ENCODE measurements around the gene SHPK.

SHPK gene, protein sequence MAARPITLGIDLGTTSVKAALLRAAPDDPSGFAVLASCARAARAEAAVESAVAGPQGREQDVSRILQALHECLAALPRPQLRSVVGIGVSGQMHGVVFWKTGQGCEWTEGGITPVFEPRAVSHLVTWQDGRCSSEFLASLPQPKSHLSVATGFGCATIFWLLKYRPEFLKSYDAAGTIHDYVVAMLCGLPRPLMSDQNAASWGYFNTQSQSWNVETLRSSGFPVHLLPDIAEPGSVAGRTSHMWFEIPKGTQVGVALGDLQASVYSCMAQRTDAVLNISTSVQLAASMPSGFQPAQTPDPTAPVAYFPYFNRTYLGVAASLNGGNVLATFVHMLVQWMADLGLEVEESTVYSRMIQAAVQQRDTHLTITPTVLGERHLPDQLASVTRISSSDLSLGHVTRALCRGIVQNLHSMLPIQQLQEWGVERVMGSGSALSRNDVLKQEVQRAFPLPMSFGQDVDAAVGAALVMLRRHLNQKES

DNA sequence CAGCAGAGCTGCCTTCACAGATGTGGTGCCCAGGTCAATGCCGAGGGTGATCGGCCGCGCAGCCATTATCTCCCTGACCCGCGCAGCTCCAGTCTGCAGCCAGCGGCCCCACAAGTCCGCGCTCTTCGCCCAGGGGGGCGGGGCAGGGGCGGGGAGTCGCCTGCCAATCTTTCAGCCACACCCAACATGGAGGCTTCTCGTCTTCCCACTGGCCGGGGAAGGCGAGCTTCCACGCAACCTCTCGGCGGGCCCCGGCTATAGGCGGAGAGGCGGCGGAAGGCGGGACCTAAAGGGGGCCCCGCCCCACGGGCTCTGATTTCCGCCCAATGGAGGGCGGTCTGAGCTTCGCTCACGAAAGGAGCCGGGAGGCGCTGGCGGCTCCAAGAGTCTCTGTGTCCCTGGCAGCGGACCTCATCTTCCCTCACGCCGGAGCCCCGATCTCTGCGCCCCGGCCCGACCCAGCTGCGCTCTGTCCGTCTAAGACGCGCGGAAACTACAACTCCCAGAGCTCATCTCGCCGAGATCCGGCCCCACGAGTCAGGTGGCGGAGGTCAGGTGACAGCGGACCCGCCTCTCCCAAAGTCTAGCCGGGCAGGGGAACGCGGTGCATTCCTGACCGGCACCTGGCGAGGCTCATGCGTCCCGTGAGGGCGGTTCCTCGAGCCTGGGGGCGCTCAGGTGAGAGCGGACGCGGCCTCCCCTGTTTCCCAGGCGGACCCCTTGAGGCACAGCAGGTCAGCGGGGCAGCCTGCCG, at the start of gene SHPK, which contains the start of gene CTNS:
Gene SHPK, minus strand, starts transcription at position 97 of the 754 bp plus-strand sequence. Its CDS starts 31 bp downstream, at position 66.
Gene CTNS, plus strand, starts transcription at position 607 of the 754 bp plus-strand sequence. CDS start 3,447 bp downstream, outside the sequence.
- peak; percentile 95 for DNase-seq

- no peak for DNase-seq
Observed at GRCh38 chr17:3685174-3685573, 49.1 kb upstream of the SHPK start.

DNA sequence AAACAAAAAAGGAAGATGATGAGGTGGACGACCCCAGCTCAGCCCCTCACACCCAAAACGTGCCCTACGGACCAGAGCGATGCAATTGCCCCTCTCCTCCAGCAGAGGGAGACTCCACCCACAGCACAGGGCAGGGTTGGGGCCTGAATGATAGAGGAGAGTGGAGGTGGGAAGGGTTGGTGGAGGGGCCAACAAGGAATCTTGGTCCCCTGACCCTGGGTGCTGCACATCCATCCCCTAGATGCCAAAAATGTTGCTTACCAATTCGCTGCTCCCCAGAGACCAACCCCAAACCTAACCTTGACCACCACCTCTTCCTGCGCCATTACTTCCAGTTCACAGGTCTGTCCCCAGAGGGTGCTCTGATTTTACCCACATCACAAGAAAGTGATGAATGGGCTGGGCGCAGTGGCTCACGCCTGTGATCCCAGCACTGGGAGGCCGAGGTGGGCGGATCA, 47.0 kb upstream of the SHPK start:
- DNase-seq, result peak; percentile 64 to 67

- no peak for DNase-seq
Observed at GRCh38 chr17:3682033-3682432, 46.0 kb upstream of the SHPK start.

DNA sequence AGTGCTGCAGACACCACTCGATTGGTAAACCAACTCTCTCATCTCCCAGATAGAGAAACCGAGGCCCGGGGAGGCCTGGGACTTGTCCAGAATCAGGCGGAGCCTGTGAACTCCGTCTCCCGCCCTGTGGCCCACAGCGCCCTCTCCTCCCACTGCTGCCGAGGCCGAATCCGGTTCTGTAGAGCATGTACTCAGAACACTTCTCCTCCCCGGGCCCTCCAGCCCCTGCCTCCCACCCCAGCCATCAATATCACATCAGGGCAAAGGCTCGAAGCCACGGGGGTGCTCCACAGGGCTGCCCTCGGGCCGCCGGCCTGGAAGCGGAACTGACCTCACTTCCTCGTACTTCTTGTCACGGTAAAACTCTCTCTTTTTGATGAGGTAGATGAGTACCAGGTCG, 45.5 kb upstream of the SHPK start:
- DNase-seq, result no peak

DNA sequence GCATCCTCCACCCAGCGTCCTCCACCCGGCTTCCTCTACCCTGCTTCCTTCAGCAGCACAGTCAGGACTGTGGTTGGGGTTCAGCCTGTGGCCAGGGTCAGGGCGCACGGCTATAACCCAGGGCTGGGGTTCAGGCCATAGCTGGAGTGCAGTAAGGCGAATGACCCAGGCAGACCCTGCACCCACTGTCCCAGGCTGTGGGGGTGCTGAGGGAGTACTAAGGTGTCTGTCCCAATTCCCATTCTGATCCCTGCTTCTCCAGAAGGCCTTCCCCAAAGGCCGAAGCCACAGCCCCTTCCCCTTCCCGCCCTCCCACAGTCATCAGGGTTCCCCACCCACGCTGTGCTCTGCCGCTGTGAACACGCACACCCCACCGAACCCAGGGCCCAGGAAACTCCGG, 45.0 kb upstream of the SHPK start:
- no peak for DNase-seq

- no peak for DNase-seq
Observed at GRCh38 chr17:3679531-3680126, 43.6 kb upstream of the SHPK start.

- DNase-seq, result no peak
Observed at GRCh38 chr17:3678821-3679530, 42.9 kb upstream of the SHPK start.

DNA sequence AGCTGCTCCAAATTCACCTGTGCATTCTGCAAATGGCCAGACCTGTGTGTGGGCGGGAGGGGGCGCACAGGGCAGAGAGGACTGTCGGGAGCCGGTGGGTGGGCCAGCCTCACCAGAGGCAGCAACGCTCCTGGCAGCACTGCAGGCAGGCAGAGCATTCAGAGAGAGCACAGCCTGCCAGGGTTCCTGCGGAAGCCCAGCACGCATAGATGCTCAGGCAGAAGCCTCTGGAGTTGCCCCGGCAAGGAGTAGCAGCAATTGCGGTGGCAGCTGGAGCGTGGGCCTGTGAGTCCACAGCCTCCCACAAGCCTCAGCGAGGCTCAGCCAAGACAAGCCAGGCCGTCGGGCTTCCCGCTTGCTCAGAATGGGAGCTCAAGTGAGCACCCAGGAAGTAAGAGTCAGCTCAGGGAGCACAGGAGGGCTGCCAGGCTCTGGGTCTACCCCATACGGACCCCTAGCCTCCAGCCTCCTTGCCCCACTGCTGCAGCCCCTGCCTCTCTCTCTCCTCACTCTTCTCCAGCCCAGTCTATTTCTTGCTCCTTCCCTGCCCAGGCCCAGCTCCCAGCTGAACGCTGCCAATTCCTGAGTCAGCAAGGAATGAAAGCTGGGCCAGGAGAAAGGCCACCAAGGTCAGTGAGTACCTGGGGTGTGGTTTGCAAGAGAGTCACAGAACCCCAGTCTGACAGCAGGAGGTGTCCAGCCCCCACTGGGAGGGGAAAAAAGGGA, 42.2 kb upstream of the SHPK start:
- no peak for DNase-seq

GRCh38 chr17:3675886-3676285, 39.8 kb upstream of the SHPK start:
- no peak for DNase-seq

DNA sequence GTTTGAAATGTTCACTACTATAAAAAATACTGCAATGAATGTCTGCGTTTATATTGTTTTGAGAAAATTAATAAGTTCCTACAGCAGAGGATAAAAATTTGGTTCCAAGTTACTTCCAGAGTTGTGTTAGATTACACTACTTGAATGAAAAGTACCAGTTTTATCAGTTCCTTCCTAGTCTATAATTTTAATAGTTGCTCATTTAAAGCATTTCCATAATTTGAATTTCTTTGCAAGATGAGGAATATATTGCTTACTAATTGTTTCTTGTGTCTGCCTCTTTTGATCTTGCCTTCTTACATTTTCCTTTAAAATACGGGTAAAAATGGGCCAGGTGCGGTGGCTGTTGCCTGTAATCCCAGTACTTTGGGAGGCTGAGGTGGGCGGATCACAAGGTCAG, 36.5 kb upstream of the SHPK start:
- DNase-seq, result no peak

DNA sequence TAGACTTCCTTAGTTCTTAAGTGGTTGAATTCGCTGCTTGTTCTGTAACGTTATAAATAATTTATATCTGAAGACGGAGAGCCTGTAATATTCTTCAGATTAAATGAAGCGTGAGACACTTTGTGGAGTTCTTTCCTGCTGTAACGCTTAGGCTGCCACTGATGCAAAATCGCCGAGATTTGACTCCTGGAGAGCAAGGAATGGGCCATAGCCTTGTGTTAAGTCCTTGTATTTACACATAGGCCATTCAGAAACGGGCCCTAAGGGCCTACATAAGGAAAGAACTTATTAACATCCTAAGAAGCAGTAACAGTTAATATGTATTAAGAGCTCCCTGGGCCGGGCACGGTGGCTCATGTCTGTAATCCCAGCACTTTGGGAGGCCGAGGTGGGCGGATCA, 33.5 kb upstream of the SHPK start:
- no peak for DNase-seq

DNA sequence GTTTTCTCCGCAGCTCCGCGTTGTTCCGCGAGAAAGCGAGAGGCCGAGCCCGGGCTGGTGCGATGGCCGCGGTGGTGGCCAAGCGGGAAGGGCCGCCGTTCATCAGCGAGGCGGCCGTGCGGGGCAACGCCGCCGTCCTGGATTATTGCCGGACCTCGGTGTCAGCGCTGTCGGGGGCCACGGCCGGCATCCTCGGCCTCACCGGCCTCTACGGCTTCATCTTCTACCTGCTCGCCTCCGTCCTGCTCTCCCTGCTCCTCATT, 33.0 kb upstream of the SHPK start:
- DNase-seq, result peak in 1 of 2 donors; percentile 1

DNA sequence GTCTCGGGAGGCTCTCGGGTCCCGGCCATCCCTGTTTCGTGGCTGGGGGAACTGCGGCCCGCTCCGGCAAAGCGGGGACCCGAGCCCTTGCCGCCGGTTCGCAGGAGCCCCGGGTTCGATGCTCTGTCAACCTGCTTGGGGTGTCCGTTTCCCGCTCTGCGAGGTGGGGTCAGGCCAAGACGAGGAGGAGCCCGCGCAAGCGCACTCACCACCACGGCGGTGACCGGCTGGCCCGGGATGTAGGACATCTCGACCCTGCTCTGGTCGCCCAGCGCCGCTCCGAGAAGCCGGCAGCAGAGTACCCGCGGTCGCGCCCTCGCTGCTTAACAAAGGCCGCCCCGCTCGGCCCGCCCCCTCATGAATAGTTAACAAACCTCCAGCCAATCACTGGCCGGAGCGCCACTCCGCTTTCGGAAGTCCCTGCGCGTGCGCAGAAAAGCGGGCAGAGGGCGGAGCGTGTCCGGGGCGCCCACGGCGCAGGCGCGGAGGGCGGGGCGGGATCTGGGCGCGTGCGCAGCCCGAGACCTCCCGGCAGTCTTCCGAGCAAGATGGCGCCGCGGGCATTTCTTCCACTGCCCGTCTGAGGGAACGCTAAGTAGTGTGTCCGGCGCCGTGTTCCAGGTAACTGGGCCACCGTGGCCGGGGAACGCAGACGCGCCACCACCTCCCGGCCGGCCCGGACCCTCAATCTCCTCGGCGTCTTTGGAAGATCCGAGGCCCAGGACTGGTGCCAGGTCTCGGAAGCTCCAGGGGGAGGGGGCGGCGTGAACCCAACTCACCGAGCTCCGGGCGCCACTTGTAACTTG, 32.4 kb upstream of the SHPK start, which contains the start of the genes EMC6 and TAX1BP3:
Gene EMC6, plus strand, starts transcription at position 534 of the 806 bp plus-strand sequence. CDS start 335 bp downstream, outside the sequence.
Gene TAX1BP3, minus strand, starts transcription at position 300 of the 806 bp plus-strand sequence. Its CDS starts 52 bp downstream, at position 248.
- peak; percentile 97 to 98 for DNase-seq

DNA sequence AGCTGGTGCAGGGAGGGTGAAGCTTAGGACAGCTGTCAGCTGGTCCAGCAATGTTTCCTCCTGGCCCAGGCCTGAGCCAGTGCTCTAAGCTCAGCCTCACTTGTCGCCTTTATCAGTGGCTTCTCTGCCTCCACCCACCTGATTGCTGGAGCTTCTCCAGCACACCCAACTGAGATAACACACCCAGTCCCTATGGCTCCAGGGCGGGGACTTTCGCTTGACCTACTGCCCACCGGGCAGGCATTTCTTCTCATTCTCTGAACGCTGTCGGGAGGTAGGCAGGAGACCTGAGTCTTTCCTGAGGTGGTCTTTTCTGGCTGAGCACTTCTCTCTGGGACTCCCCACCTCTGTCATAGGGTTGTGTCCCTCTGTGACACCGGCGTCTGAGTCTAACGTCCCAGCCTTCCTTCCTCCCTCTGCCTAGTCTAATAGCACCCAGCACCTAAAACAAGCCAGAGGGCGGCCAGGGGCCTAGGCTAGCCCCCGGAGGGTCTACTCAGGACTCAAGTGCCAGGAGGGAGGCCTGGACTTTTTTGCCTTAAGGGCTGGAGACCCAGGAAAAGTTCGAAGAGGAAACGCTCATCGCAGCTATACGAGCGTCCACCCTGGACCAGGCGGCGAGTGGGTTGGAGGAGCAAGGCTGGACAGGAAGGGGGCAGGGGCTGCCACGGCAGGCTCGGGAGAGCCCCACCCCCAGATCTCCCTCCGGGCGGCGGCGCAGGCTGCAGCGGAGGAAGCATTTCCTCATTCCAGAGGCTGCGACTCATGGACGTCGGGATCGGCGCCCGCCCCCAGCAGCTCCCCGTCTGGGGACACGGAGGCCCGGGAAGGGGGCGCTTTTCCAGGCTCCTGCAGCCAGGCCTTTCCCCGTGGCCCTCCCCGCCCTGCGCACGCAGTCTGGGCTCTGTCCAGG, 31.6 kb upstream of the SHPK start:
- DNase-seq, result no peak

GRCh38 chr17:3666516-3666915, 30.5 kb upstream of the SHPK start:
- no peak for DNase-seq

- no peak for DNase-seq
Observed at GRCh38 chr17:3665834-3666233, 29.8 kb upstream of the SHPK start.

DNA sequence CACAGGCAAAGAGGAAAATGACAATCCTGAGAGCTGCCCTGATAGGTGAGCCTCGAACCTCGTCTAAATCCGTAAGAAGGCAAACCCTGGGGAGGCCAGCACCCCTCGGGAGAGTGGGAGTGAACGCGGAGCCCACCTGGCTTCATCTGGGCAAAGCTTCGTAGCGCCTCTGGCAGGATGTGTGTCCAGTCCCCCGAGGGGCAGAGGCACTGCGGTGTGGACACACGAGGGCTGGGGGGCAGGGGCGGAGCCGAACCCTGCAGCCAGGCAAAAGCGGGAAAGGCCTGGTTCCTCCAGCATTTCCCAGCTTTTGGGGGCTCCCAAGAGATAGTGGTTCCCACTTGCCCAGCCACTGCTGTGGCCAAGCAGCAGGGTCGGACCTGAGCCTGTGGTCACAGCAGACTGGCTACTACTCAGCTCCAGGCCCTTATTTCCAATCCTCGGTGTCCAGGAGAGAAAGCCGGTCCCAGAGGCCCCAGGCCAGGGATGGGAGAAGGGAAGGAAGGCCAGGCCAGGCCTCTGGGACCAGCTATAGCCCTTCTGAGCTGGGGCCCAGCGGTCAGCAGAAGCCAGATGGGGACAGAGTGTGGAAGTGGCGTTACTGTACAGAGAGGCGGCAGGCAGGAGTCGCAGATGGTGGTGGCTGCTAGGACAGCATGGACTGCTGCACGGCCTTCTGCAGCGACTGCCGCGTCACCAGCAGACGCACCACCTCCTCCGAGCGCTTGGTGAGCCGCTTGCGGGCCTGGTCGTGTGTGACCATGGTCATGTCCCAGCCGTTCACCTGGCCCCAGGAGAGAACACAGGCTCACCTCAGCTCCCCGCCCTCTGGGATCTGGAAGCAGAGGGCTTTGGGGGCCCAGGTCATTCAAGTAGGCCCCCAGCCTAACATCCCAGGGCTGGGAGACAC, 27.3 kb upstream of the SHPK start:
- DNase-seq, result no peak
